ENCODE results near the gene GLIS2. TPM values are rescaled to one million over a fixed set of nuclear protein-coding genes. Genes with fewer than 3 reads are reported as not detected.

GLIS2 gene
- total RNA-seq, 1 experiment from 2014 or later = 4.3 TPM

GRCh38 chr16:4295581-4295980 is 20.3 kb upstream of the GLIS2 start:
- no peak for DNase-seq (ENCODE audit: extremely low read depth, low read depth)

- DNase-seq (ENCODE audit: extremely low read depth, low read depth) = no peak
Observed at GRCh38 chr16:4297480-4297879, 18.4 kb upstream of the GLIS2 start.

GRCh38 chr16:4298761-4299522 is 16.9 kb upstream of the GLIS2 start:
- peak; percentile 93 for DNase-seq (ENCODE audit: extremely low read depth, low read depth)

GRCh38 chr16:4301177-4301576 is 14.7 kb upstream of the GLIS2 start:
- DNase-seq (ENCODE audit: extremely low read depth, low read depth) = no peak

- DNase-seq (ENCODE audit: extremely low read depth, low read depth) = no peak
Observed at GRCh38 chr16:4301968-4302367, 13.9 kb upstream of the GLIS2 start.

- no peak for DNase-seq (ENCODE audit: extremely low read depth, low read depth)
Observed at GRCh38 chr16:4303973-4304372, 11.9 kb upstream of the GLIS2 start.

- no peak for DNase-seq (ENCODE audit: extremely low read depth, low read depth)
Observed at GRCh38 chr16:4306470-4307214, 9.2 kb upstream of the GLIS2 start.

GRCh38 chr16:4307215-4308037 is 8.4 kb upstream of the GLIS2 start:
- peak; percentile 93 for DNase-seq (ENCODE audit: extremely low read depth, low read depth)

- DNase-seq (ENCODE audit: extremely low read depth, low read depth) = no peak
Observed at GRCh38 chr16:4309102-4309832, 6.6 kb upstream of the GLIS2 start.

- DNase-seq (ENCODE audit: extremely low read depth, low read depth) = peak; percentile 62
Observed at GRCh38 chr16:4309833-4310266, 6.0 kb upstream of the GLIS2 start.

- no peak for DNase-seq (ENCODE audit: extremely low read depth, low read depth)
Observed at GRCh38 chr16:4313563-4314531, 2.0 kb upstream of the GLIS2 start.

GRCh38 chr16:4314532-4315185 is 1.2 kb upstream of the GLIS2 start:
- no peak for DNase-seq (ENCODE audit: extremely low read depth, low read depth)

GRCh38 chr16:4316108-4316863 is 419 bp downstream of the GLIS2 start:
- DNase-seq (ENCODE audit: extremely low read depth, low read depth) = no peak

- peak; percentile 38 for DNase-seq (ENCODE audit: extremely low read depth, low read depth)
Observed at GRCh38 chr16:4316864-4317531, 1.1 kb downstream of the GLIS2 start.

- no peak for DNase-seq (ENCODE audit: extremely low read depth, low read depth)
Observed at GRCh38 chr16:4317532-4318450, 1.9 kb downstream of the GLIS2 start.

- DNase-seq (ENCODE audit: extremely low read depth, low read depth) = no peak
Observed at GRCh38 chr16:4318451-4318910, 2.6 kb downstream of the GLIS2 start.
